Measurements from ENCODE around the gene THRB. TPM values are rescaled to one million over a fixed set of nuclear protein-coding genes. Genes with fewer than 3 reads are reported as not detected.

The THRB gene
- total RNA-seq, 1 donor from 2014 or later, result 19.7 TPM

DNA sequence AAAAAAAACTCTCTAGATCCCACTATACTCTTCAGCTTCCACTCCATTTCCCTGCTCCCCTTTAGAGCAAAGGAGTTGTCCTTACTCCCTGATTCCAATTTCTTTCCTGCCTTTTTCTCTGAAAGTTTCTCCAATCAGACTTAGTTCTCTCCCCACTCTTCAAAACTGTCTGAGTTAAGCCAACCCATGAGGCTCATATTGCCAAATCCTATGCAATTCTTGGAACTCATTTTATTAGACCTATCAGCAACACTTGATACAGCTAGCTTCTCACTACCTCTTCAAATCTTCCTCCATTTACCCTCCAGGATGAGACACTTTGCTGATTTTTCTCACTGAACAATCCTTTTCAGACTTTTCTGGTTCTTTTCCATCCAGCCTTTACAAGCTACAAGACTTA, 233.1 kb downstream of the THRB start:
- no peak for ATAC-seq
- Histone ChIP-seq H3K27me3 (no peaks in the 10 kb centered on the region), H3K27ac (no peak overlapping the region), H3K9me3 (no peaks in the 10 kb centered on the region), H3K36me3 (no peaks in the 10 kb centered on the region), H3K4me3 (no peak overlapping the region), H3K4me1 (no peaks in the 10 kb centered on the region)
- TF ChIP-seq CTCF (IDR thresholded peaks at IDR 0.05), result no peak
- intact Hi-C loops (cut with DNase I), result loop anchor here (10.0 kb wide), 2 partner anchors 233 to 383 kb away; partner anchors contain the start of gene THRB
- no peak for DNase-seq

DNA sequence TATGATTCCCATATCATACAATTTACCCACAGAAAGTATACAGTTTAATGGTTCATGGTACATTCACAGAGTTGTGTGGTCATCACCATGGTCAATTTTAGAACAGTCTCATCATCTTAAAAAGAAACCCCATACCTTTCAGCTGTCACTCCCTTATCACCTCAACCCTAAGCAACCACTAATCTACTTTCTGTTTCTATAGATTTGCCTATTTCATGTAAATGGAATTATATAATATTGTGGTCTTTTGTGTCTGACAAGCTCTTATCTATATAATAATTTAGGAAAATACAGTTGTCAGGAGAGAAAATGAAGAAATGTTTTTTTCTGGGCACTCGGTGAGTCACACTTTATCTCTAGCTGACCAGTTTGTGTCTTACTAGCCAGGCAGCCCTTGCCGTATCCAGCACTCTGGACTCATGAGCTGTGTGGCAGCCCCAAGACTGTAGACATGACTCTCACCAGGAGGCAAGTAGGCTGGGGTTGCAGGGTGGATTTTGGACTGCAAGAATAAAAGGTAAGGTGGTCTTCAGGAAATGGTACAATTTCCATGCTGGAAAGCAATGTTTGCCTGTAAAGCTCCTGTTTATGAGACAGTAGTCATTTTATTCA, 234.6 kb downstream of the THRB start:
- intact Hi-C loops (cut with DNase I), result loop anchor here (10.0 kb wide), 2 partner anchors 235 to 385 kb away; partner anchors contain the start of gene THRB
- Histone ChIP-seq H3K4me3 (no peak overlapping the region), H3K36me3 (no peaks in the 10 kb centered on the region), H3K9me3 (no peaks in the 10 kb centered on the region), H3K4me1 (no peaks in the 10 kb centered on the region), H3K27me3 (no peaks in the 10 kb centered on the region), H3K27ac (no peak overlapping the region)
- no peak for DNase-seq
- TF ChIP-seq CTCF (IDR thresholded peaks at IDR 0.05), result no peak
- ATAC-seq, result no peak

GRCh38 chr3:24258727-24259600, 235.7 kb downstream of the THRB start:
- no peak for TF ChIP-seq CTCF (IDR thresholded peaks at IDR 0.05)
- Histone ChIP-seq H3K27me3 (no peaks in the 10 kb centered on the region), H3K4me1 (no peaks in the 10 kb centered on the region), H3K4me3 (no peak overlapping the region), H3K27ac (no peak overlapping the region), H3K9me3 (no peaks in the 10 kb centered on the region), H3K36me3 (no peaks in the 10 kb centered on the region)
- intact Hi-C loops (cut with DNase I), result no loop called here
- ATAC-seq (no peak), DNase-seq (no peak)

DNA sequence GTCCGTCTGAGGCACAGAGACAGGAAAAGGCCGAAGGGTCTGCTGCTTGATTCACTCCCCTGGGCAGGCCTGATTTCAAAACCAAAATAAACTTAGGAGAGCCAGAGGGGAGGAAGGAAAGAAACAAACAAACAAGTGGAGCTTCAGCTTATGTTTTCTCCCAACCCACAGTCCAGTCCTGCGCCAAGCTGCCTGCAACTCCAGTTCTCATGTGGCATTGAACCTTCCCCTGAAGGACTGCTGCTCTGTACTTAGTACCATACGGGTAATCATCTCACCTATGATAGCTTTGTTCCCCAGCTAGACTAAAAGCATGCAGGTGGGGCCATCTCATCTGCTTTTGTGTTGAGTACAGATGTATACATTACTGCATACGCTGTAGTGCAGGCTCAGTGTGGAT, 236.4 kb downstream of the THRB start:
- intact Hi-C loops (cut with DNase I), result no loop called here
- no peak for ATAC-seq
- H3K9me3 ChIP-seq, result no peaks in the 10 kb centered on the region
- no peaks in the 10 kb centered on the region for H3K27me3 ChIP-seq
- DNase-seq, result no peak
- H3K4me3 ChIP-seq, result no peak overlapping the region
- no peaks in the 10 kb centered on the region for H3K36me3 ChIP-seq
- H3K4me1 ChIP-seq, result no peaks in the 10 kb centered on the region
- H3K27ac ChIP-seq, result no peak overlapping the region
- no peak for TF ChIP-seq CTCF (IDR thresholded peaks at IDR 0.05)

GRCh38 chr3:24255414-24255813, 239.2 kb downstream of the THRB start:
- Histone ChIP-seq H3K9me3 (no peaks in the 10 kb centered on the region), H3K4me3 (no peak overlapping the region), H3K4me1 (no peaks in the 10 kb centered on the region), H3K36me3 (no peaks in the 10 kb centered on the region), H3K27me3 (no peaks in the 10 kb centered on the region), H3K27ac (no peak overlapping the region)
- ATAC-seq, result no peak
- no peak for TF ChIP-seq CTCF (IDR thresholded peaks at IDR 0.05)
- no peak for DNase-seq
- intact Hi-C loops (cut with DNase I), result no loop called here
